DOHH2 (cell line): ENCODE measurements around the gene RBBP8NL.
"Not testable (repeated sequence)": the region's sequence is repeated elsewhere in the genome, so short reads cannot be mapped to it uniquely, and the experiment has no call there.

Experiments
- H3F3A ChIP-seq: fragments of 200-600 bp; sonication (generic), shearing (Covaris generic); 2 replicates; pipeline ENCODE4 v1.6.0; 2016; ENCODE audit warnings: antibody characterized with exemption, mild to moderate bottlenecking; ENCODE audit not compliant: control insufficient read depth, insufficient read depth
- H3K27ac ChIP-seq: fragments of 200-600 bp; sonication (generic); 2 replicates; pipeline ENCODE4 v1.5.1; 2014; ENCODE audit warnings: low read depth, mild to moderate bottlenecking, low read length, moderate library complexity
- H3K27me3 ChIP-seq: fragments of 200-600 bp; sonication (generic); 2 replicates; pipeline ENCODE4 v1.6.1; 2014; ENCODE audit warnings: mild to moderate bottlenecking, low read length, mixed read lengths; ENCODE audit not compliant: control insufficient read depth
- H3K36me3 ChIP-seq: fragments of 200-600 bp; sonication (generic); 2 replicates; pipeline ENCODE4 v1.6.1; 2014; ENCODE audit warnings: mild to moderate bottlenecking, low read length, moderate library complexity, mixed read lengths; ENCODE audit not compliant: control insufficient read depth
- H3K4me1 ChIP-seq: fragments of 200-600 bp; sonication (generic); 2 replicates; pipeline ENCODE4 v1.6.1; 2014; ENCODE audit warnings: mild to moderate bottlenecking, low read length, mixed read lengths; ENCODE audit not compliant: control insufficient read depth
- H3K4me2 ChIP-seq: fragments of 200-600 bp; sonication (generic); 2 replicates; pipeline ENCODE4 v1.6.0; 2014; ENCODE audit warnings: mild to moderate bottlenecking, low read length, moderate library complexity
- H3K4me3 ChIP-seq: fragments of 200-600 bp; sonication (generic); 2 replicates; pipeline ENCODE4 v1.5.1; 2014; ENCODE audit warnings: mild to moderate bottlenecking, low read length, mixed read lengths
- H3K79me2 ChIP-seq: fragments of 200-600 bp; sonication (generic); 2 replicates; pipeline ENCODE4 v1.6.1; 2014; ENCODE audit warnings: mild to moderate bottlenecking, low read length, mixed read lengths; ENCODE audit not compliant: control insufficient read depth
- H3K9me2 ChIP-seq: fragments of 200-600 bp; sonication (generic); replicated peaks from 2 replicates; pipeline ENCODE4 v1.6.1; 2014; ENCODE audit warnings: mild to moderate bottlenecking, low read length, mixed read lengths; ENCODE audit not compliant: control insufficient read depth
- H3K9me3 ChIP-seq: fragments of 200-600 bp; sonication (generic); 2 replicates; pipeline ENCODE4 v1.6.1; 2014; ENCODE audit warnings: antibody characterized with exemption, low read length, mixed read lengths; ENCODE audit not compliant: control insufficient read depth, insufficient read depth
- H4K20me1 ChIP-seq: fragments of 200-600 bp; sonication (generic); 2 replicates; pipeline ENCODE4 v1.6.0; 2014; ENCODE audit warnings: low read depth, mild to moderate bottlenecking, antibody characterized with exemption, low read length, moderate library complexity; ENCODE audit not compliant: control insufficient read depth, insufficient read depth
- CTCF ChIP-seq: fragments of 200-600 bp; sonication (generic); IDR thresholded peaks from one replicate; pipeline ENCODE4 v1.5.1; 2014; ENCODE audit warnings: antibody characterized with exemption, mild to moderate bottlenecking, low read depth, low read length; ENCODE audit not compliant: poor library complexity, severe bottlenecking
- EZH2phosphoT487 ChIP-seq: fragments of 200-600 bp; sonication (generic); IDR thresholded peaks from 2 replicates; pipeline ENCODE4 v1.6.1; 2017; ENCODE audit warnings: borderline replicate concordance, mild to moderate bottlenecking, antibody characterized with exemption, low read length, moderate library complexity, mixed read lengths

RBBP8NL gene

GRCh38 chr20:62374331-62375152, 52.8 kb downstream of the RBBP8NL start:
- H3K27ac ChIP-seq, result no peak overlapping the region

GRCh38 chr20:62373631-62374179, 53.6 kb downstream of the RBBP8NL start:
- peaks cover 10% of the 10 kb centered on the region for H3K4me1 ChIP-seq

More at GRCh38 chr20:62374331-62375152, 52.8 kb downstream of the RBBP8NL start:
- H3K9me3 ChIP-seq, result no peaks in the 10 kb centered on the region
- no peaks in the 10 kb centered on the region for H3F3A ChIP-seq
- H3K4me2 ChIP-seq, result no peak overlapping the region
- H3K79me2 ChIP-seq, result no peaks in the 10 kb centered on the region
- no peak for TF ChIP-seq EZH2phosphoT487
- TF ChIP-seq CTCF, result no peak
- no peak overlapping the region for H3K4me3 ChIP-seq
- H3K27me3 ChIP-seq, result peaks cover 12% of the 10 kb centered on the region
- H3K9me2 ChIP-seq, result no peaks in the 10 kb centered on the region
- no peaks in the 10 kb centered on the region for H3K36me3 ChIP-seq
- peaks cover 5% of the 10 kb centered on the region; the same call in 1 of the 2 replicates for H3K4me1 ChIP-seq
- H4K20me1 ChIP-seq, result no peaks in the 10 kb centered on the region

GRCh38 chr20:62372042-62372993, 55.0 kb downstream of the RBBP8NL start:
- peaks cover 24% of the 10 kb centered on the region for H3K4me1 ChIP-seq
- peaks cover 34% of the 10 kb centered on the region for H3K27me3 ChIP-seq
- no peaks in the 10 kb centered on the region for H3K9me3 ChIP-seq
- TF ChIP-seq EZH2phosphoT487 (no peak), CTCF (no peak)
- no peaks in the 10 kb centered on the region for H3K36me3 ChIP-seq
- no peaks in the 10 kb centered on the region; the same call in 1 of the 2 replicates for H3F3A ChIP-seq
- no peaks in the 10 kb centered on the region for H3K79me2 ChIP-seq
- no peaks in the 10 kb centered on the region for H4K20me1 ChIP-seq
- H3K4me2 ChIP-seq, result no peak overlapping the region
- H3K27ac ChIP-seq, result no peak overlapping the region
- H3K4me3 ChIP-seq, result no peak overlapping the region
- H3K9me2 ChIP-seq, result no peaks in the 10 kb centered on the region

More at GRCh38 chr20:62373631-62374179, 53.6 kb downstream of the RBBP8NL start:
- H3F3A ChIP-seq, H3K4me2 ChIP-seq, H3K79me2 ChIP-seq, H3K9me2 ChIP-seq, H3K9me3 ChIP-seq, H3K4me3 ChIP-seq, H4K20me1 ChIP-seq, H3K36me3 ChIP-seq, H3K27ac ChIP-seq: not testable (repeated sequence)
- peaks cover 20% of the 10 kb centered on the region for H3K27me3 ChIP-seq
